Lower lobe of right lung (tissue), 2 donors: ENCODE data around the gene CAPNS2. TPM values are rescaled to one million over a fixed set of nuclear protein-coding genes. Genes with fewer than 3 reads are reported as not detected.

Experiments used
- ATAC-seq, 2 donors: fragments of 200-7000 bp; cut with Tn5 transposase; one replicate each; pipeline ENCODE4 v1.9.1; 2020 to 2022; ENCODE audit warnings: mild to moderate bottlenecking in 2 of 2, moderate library complexity in 2 of 2
- DNase-seq: peaks from one replicate; pipeline ENCODE4 v3.0.0-alpha.2; 2020
- H3K27ac ChIP-seq: fragments of 200-600 bp; one replicate; pipeline ENCODE4 v1.8.0; 2022
- H3K27me3 ChIP-seq: fragments of 200-600 bp; one replicate; pipeline ENCODE4 v1.8.0; 2022; ENCODE audit warnings: low read depth
- H3K36me3 ChIP-seq: fragments of 200-600 bp; one replicate; pipeline ENCODE4 v1.8.0; 2022; ENCODE audit warnings: mild to moderate bottlenecking
- H3K4me1 ChIP-seq: fragments of 200-600 bp; one replicate; pipeline ENCODE4 v1.8.0; 2022
- H3K4me3 ChIP-seq: fragments of 200-600 bp; one replicate; pipeline ENCODE4 v1.8.0; 2022; ENCODE audit warnings: mild to moderate bottlenecking
- H3K9me3 ChIP-seq: fragments of 200-600 bp; one replicate; pipeline ENCODE4 v1.8.0; 2022
- CTCF ChIP-seq: fragments of 200-600 bp; IDR thresholded peaks from one replicate; pipeline ENCODE4 v1.8.0; 2022; ENCODE audit warnings: antibody characterized with exemption, mild to moderate bottlenecking
- intact Hi-C: fragments of 100-400 bp; cut with DNase I; formaldehyde crosslinking; loops from one replicate; pipeline ENCODE4 v1.11.0; 2022
- total RNA-seq: library from RNA; stranded (reverse); fragmentation: NEBNext Ultra II Directional; extraction: Animal tissue kit (Norgen Biotek cat#: 25700); gene quantifications from one replicate; pipeline ENCODE4 v1.2.1, GENCODE V29; 2021
- donor health status: DM: no; HTN: yes; CAD: no; lungs with severe emphysema.

The CAPNS2 gene
- total RNA-seq, 1 donor from 2014 or later, result 2.0 TPM

DNA sequence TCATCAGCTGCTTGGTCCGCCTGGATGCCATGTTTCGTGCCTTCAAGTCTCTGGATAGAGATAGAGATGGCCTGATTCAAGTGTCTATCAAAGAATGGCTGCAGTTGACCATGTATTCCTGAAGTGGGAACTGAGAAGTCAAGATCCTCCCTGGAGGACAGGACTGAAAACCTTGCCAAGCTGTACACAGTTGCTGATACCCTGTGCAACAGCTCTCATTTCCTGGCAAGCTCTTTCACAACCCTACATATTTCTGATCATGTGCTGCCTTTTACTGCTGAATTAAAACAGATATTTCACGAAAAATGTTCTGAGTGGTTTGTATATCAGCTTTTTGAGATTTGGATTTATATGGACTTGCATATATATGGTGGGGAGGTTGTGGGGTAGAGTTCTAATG lies 898 bp downstream of the CAPNS2 start:
- Histone ChIP-seq H3K4me1 (peaks cover 28% of the 10 kb centered on the region), H3K27me3 (no peaks in the 10 kb centered on the region), H3K36me3 (no peaks in the 10 kb centered on the region), H3K9me3 (no peaks in the 10 kb centered on the region), H3K27ac (no peak overlapping the region), H3K4me3 (no peak overlapping the region)
- DNase-seq, result no peak
- peak; percentile 69 to 77 for ATAC-seq
- no peak for TF ChIP-seq CTCF
- intact Hi-C loops, result no loop called here

- intact Hi-C loops, result no loop called here
- DNase-seq (no peak), ATAC-seq (no peak)
Observed at GRCh38 chr16:55568207-55568606, 1.7 kb downstream of the CAPNS2 start.

DNA sequence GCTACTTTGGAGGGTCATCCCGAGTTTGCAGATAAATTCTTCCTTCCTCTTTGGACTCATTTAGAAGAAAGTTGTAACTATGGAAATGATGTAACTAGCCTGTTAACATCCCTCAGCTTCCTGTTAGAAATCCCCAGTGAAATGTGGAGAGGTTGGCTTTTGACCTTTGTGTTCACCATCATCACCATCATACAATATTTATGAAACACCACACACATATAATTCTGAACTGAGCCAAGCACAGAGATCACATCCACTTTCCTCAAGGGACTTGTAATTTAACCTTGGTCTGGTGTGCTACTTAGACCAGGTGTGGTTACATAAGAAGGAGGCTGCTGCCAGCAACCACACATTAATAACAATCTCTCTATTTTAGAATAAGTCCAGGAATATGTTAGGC lies 2.5 kb downstream of the CAPNS2 start:
- DNase-seq (no peak), ATAC-seq (peak; percentile 50 to 58)
- no peak overlapping the region for H3K27ac ChIP-seq
- no peaks in the 10 kb centered on the region for H3K27me3 ChIP-seq
- no peak overlapping the region for H3K4me3 ChIP-seq
- no peak for TF ChIP-seq CTCF
- H3K36me3 ChIP-seq, result no peaks in the 10 kb centered on the region
- intact Hi-C loops, result no loop called here
- no peaks in the 10 kb centered on the region for H3K9me3 ChIP-seq
- peaks cover 28% of the 10 kb centered on the region for H3K4me1 ChIP-seq

More at GRCh38 chr16:55568207-55568606, 1.7 kb downstream of the CAPNS2 start:
- no peak overlapping the region for H3K27ac ChIP-seq
- H3K36me3 ChIP-seq, result no peaks in the 10 kb centered on the region
- no peaks in the 10 kb centered on the region for H3K27me3 ChIP-seq
- no peak overlapping the region for H3K4me3 ChIP-seq
- H3K9me3 ChIP-seq, result no peaks in the 10 kb centered on the region
- TF ChIP-seq CTCF, result no peak
- H3K4me1 ChIP-seq, result peaks cover 28% of the 10 kb centered on the region

- Histone ChIP-seq H3K36me3 (no peaks in the 10 kb centered on the region), H3K27ac (no peak overlapping the region), H3K4me3 (no peak overlapping the region), H3K27me3 (no peaks in the 10 kb centered on the region), H3K9me3 (no peaks in the 10 kb centered on the region), H3K4me1 (peaks cover 28% of the 10 kb centered on the region)
- ATAC-seq (no peak), DNase-seq (no peak)
- intact Hi-C loops, result no loop called here
- no peak for TF ChIP-seq CTCF
Observed at GRCh38 chr16:55570159-55570558, 3.7 kb downstream of the CAPNS2 start.

GRCh38 chr16:55571191-55571897 lies 4.9 kb downstream of the CAPNS2 start:
- no peak overlapping the region for H3K27ac ChIP-seq
- H3K27me3 ChIP-seq, result no peaks in the 10 kb centered on the region
- TF ChIP-seq CTCF, result no peak
- H3K9me3 ChIP-seq, result no peaks in the 10 kb centered on the region
- H3K4me1 ChIP-seq, result peaks cover 28% of the 10 kb centered on the region
- H3K36me3 ChIP-seq, result no peaks in the 10 kb centered on the region
- ATAC-seq (no peak), DNase-seq (no peak)
- no peak overlapping the region for H3K4me3 ChIP-seq
- intact Hi-C loops, result no loop called here
